HG02884 (cell line): ENCODE results near the gene KLHL22.
A peak's percentile ranks its signal among the peaks of the same experiment; 100 is the strongest.
"Not testable (repeated sequence)": the region's sequence is repeated elsewhere in the genome, so short reads cannot be mapped to it uniquely, and the experiment has no call there.

ENCODE experiments used
- ATAC-seq: cut with Tn5 transposase; IDR thresholded peaks from one replicate; pipeline ENCODE4 v1.9.1; 2021; ENCODE audit warnings: mild to moderate bottlenecking, moderate library complexity; ENCODE audit not compliant: unreplicated experiment

KLHL22 gene

GRCh38 chr22:20504293-20504922 is 8.8 kb upstream of the KLHL22 start:
- not testable (repeated sequence) for ATAC-seq

GRCh38 chr22:20503816-20504215 is 8.2 kb upstream of the KLHL22 start:
- no peak for ATAC-seq

GRCh38 chr22:20499769-20500168 is 4.2 kb upstream of the KLHL22 start:
- ATAC-seq, result no peak

GRCh38 chr22:20498913-20499312 is 3.3 kb upstream of the KLHL22 start:
- no peak for ATAC-seq

GRCh38 chr22:20497426-20497825 is 1.8 kb upstream of the KLHL22 start:
- ATAC-seq, result no peak

DNA sequence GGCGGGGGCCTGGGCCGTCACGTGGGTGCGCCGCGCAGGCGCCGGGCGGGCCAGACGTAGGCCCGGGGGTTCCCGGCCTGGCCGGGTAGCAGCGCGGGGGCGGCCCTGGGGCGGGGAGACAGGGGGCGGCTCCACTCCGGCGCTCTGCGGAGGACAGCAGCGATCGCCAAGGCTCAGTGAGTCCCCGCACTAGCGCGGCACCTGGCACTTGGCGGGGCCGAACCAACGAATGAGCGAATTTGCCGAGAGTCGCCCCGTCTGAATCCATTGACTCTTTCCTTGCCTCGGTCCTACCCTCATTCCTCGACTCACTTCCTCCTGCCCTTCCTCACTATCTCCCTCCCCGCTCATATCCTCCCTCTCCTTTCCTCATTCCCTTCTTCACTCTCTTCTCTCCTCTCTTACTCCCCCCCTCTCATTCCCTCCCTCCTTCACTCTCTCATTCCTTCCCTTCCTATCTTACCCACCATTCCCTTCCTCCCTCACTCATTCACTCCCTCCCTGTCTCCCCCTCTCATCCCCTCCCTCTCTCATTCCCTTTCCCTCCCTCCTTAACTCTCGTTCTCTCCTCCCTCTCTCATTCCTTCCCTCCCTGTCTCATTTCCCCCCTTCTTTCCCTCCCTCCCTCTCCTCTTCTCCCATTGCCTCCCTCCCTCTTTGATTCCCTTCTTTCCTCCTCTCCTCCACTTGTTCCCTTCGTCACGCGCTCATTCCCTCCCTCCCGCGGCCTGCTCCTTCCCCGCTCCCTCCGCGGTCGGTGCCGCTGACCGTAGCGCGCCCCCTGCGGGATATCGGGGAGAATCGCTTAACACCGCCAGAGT is 476 bp upstream of the KLHL22 start:
- ATAC-seq, result peak; percentile 78

GRCh38 chr22:20491346-20491745 is 4.2 kb downstream of the KLHL22 start:
- ATAC-seq, result no peak

GRCh38 chr22:20490941-20491307 is 4.7 kb downstream of the KLHL22 start:
- ATAC-seq, result no peak

- ATAC-seq, result no peak
Observed at GRCh38 chr22:20490183-20490940, 5.2 kb downstream of the KLHL22 start.

DNA sequence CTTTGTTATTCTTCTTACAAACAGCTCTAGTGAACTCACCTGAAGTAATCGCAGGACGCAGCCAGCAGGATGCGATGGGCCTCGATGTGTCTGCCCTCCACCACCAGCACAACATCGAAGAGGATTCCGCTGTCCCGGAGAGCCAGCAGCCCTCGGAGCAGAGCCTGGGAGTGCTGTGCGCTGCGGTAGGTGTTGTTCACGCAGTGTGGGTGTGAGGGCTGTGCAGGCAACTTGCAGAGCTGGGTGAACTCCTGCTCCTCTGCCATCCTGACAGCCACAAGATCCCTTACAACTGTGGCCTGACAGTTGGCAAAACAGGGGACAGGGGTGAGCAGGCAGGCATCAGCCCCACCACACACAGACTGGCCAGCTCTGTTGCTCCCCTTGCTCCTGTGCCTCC is 6.6 kb downstream of the KLHL22 start:
- ATAC-seq, result no peak

DNA sequence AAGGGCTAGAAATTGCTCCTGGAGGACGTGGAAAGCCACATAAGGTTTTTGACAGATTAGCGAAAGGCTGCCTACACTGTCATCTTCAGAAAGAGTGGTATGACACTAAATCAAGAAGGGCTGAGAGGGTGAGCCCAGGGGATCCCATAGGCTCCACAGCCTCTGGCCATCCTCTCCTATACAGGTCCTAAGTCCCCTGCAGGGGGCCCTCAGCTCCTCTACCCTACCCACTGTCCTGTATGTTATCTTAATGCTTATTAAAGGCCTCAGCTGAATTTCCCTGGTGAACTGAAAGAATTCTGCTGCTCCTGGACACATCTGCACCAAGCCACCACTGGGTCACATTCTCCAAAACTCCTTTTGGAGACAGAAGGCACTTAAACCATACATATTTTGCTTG is 7.9 kb downstream of the KLHL22 start:
- no peak for ATAC-seq

- ATAC-seq, result no peak
Observed at GRCh38 chr22:20486229-20486628, 9.4 kb downstream of the KLHL22 start.

DNA sequence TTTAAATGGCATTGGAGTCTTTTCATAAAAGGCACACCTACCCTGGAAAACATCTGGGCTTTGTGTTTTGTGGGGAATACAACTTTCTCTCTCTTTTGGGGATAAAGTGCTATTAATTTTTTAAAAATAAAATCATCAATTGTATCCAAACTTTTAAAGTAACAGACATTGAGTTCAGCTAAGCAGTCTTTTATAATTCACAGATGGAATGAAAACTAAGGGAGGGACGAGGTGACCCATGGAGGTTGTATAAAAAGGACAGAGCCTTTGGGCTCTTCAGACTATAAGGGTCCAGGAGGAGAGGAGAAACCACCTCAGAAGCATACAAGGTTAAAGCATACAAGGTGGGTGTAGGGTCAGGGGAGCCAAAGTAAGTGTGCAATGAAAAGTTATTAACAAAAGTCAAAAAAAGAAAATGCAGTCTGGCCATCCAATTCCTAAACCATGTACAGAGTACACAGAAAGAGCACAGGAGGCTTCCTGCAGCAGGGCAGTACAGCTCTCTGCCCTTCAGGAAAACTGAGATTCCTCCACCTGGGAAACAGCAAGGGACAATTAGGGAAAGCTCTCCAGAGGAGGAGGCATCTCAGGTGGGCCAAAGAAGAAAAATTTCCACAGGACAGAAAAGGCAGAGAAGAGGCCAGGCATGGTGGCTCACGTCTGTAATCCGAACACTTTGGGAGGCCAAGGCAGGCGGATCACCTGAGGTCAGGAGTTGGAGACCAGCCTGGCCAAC is 10.5 kb downstream of the KLHL22 start:
- no peak for ATAC-seq

DNA sequence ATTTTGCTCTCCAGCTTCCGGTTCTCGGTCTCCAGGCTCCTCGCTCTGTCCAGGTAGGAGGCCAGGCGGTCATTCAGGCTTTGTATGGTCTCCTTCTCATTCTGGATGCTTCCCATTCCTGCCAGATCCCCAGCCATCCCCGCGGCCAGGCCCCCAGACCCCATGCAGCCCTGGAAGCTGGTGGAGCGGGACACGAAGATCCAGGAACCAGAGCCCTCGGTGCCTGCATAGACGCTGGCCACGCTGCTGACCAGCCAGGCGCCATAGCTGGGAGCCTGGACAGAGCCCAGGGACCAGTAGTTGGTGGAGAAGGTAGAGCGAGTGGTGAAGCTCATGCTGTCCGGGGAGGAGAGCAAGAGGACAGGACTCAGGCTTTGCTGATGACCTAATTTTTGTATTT is 11.8 kb downstream of the KLHL22 start:
- ATAC-seq, result no peak

DNA sequence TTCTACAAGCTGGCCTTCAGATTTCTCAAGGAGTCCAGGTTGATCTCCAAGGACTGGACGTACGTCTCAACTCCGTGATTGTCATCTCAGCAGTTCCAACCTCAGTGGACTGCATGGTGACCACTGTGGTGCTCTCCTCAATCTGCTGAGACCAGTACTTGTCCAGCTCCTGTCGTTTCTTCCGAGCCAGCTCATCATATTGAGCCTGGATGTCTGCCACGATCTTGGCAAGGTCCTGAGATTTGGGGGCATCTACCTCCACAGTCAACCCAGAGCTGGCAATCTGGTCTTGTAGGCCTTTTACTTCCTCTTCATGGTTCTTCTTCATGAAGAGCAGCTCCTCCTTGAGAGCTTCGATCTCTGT is 12.5 kb downstream of the KLHL22 start:
- ATAC-seq, result not testable (repeated sequence)

- no peak for ATAC-seq
Observed at GRCh38 chr22:20479612-20480196, 15.9 kb downstream of the KLHL22 start.

DNA sequence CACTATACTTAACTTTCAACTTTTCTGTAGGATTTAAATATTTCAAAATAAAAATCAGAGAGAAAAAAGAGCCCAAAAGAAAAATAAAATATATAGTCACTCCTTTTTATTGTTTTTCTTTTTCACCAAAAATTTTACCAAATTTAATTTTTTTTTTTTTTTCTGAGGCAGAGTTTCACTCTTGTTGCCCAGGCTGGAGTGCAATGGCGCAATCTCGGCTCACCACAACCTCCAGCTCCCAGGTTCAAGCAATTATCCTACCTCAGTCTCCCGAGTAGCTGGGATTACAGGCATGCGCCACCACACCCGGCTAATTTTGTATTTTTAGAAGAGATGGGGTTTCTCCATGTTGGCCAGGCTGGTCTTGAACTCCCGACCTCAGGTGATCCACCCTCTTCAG is 17.5 kb downstream of the KLHL22 start:
- not testable (repeated sequence) for ATAC-seq

- ATAC-seq, result not testable (repeated sequence)
Observed at GRCh38 chr22:20475569-20475968, 20.0 kb downstream of the KLHL22 start.

GRCh38 chr22:20475115-20475436 is 20.5 kb downstream of the KLHL22 start:
- no peak for ATAC-seq

GRCh38 chr22:20472629-20473442 is 22.8 kb downstream of the KLHL22 start:
- no peak for ATAC-seq
